Measurements from ENCODE around the gene DOHH. TPM values are rescaled to one million over a fixed set of nuclear protein-coding genes. Genes with fewer than 3 reads are reported as not detected.

The DOHH gene
- total RNA-seq, 1 experiment from 2014 or later: 24.9 TPM

- Histone ChIP-seq H3K9me3 (ENCODE audit: control insufficient read depth, insufficient read depth, low read depth, low read length) (no peaks in the 10 kb centered on the region), H3K36me3 (ENCODE audit: control insufficient read depth, insufficient read depth, low read length) (peaks cover 3% of the 10 kb centered on the region; the same call in 1 of the 2 replicates), H3K27me3 (ENCODE audit: control insufficient read depth, insufficient read depth, low read length) (no peaks in the 10 kb centered on the region), H3K27ac (ENCODE audit: low read length) (no peak overlapping the region), H3K4me3 (ENCODE audit: low read depth in 2 of 2, low read length in 2 of 2) (no peak overlapping the region), H3K4me1 (ENCODE audit: control insufficient read depth, insufficient read depth, low read length) (no peaks in the 10 kb centered on the region)
- ChIA-PET POLR2A (no interaction called here), CTCF (no interaction called here)
- no peak for ATAC-seq
- DNase-seq (ENCODE audit: low read depth, low spot score): no peak
- no peak for TF ChIP-seq REST (IDR thresholded peaks at IDR 0.05; ENCODE audit: insufficient read depth in 1 of 2, low read depth in 2 of 2, low read length in 1 of 2)
- TF ChIP-seq POLR2AphosphoS5 (IDR thresholded peaks at IDR 0.05; ENCODE audit: low read depth, low read length): no peak
- no peak for TF ChIP-seq SIN3A (IDR thresholded peaks at IDR 0.05; ENCODE audit: borderline replicate concordance, insufficient read depth, low read depth, low read length)
- TF ChIP-seq CTCF (IDR thresholded peaks at IDR 0.05): no peak
- no peak for TF ChIP-seq TCF7L2 (IDR thresholded peaks at IDR 0.05; ENCODE audit: low read depth, low read length)
- in situ Hi-C loops (cut with HindIII; ENCODE audit: low pct_unique_long_range_greater_than_20kb, low sequenced_read_pairs) (no loop called here), intact Hi-C loops (cut with micrococcal nuclease; ENCODE audit: unreplicated experiment) (no loop called here)
- BruUV-seq (replicated peaks): no TSS peak
These were observed 59.1 kb downstream of the DOHH start for GRCh38 chr19:3441089-3441985.

Other genes with a start within 250 kb of the DOHH start
- gene NFIC, start 134.1 kb downstream of the DOHH start, total RNA-seq (2021; ENCODE audit: unreplicated experiment): 120 TPM
- 0.28 TPM for gene SMIM24, start 20.1 kb downstream of the DOHH start, total RNA-seq (2021; ENCODE audit: unreplicated experiment)
- gene SMIM44, start 17.2 kb downstream of the DOHH start, total RNA-seq (2021; ENCODE audit: unreplicated experiment): not detected
- gene FZR1, start 5.6 kb upstream of the DOHH start, total RNA-seq (2021; ENCODE audit: unreplicated experiment): 48.7 TPM
- gene TEKTIP1, start 38.5 kb upstream of the DOHH start, total RNA-seq (2021; ENCODE audit: unreplicated experiment): not detected
- gene MFSD12, start 56.9 kb upstream of the DOHH start, total RNA-seq (2021; ENCODE audit: unreplicated experiment): 98.8 TPM
- 74.7 TPM for gene HMG20B, start 72.3 kb upstream of the DOHH start, total RNA-seq (2021; ENCODE audit: unreplicated experiment)
- gene GIPC3, start 84.8 kb upstream of the DOHH start, total RNA-seq (2021; ENCODE audit: unreplicated experiment): 0.92 TPM
- gene TBXA2R, start 106.2 kb upstream of the DOHH start, total RNA-seq (2021; ENCODE audit: unreplicated experiment): 5.2 TPM
- 25.2 TPM for gene CACTIN, start 126.1 kb upstream of the DOHH start, total RNA-seq (2021; ENCODE audit: unreplicated experiment)
- gene PIP5K1C, start 199.8 kb upstream of the DOHH start, total RNA-seq (2021; ENCODE audit: unreplicated experiment): 30.6 TPM
- gene TJP3, start 207.7 kb upstream of the DOHH start, total RNA-seq (2021; ENCODE audit: unreplicated experiment): 2.7 TPM

Data from Panc1 (cell line).